Mucosa of rectum (tissue), 2 donors: ENCODE results near the gene VPS18.

ENCODE experiments used
- H3K27ac ChIP-seq, 2 donors: one replicate each; pipeline ENCODE4 v1.7.0; 2013; ENCODE audit warnings: inconsistent platforms in 2 of 2, low read depth in 2 of 2, low read length in 2 of 2
- H3K27me3 ChIP-seq, 2 donors: one replicate each; pipeline ENCODE4 v1.7.0; 2013; ENCODE audit warnings: low read length in 2 of 2; ENCODE audit not compliant: control insufficient read depth in 2 of 2, insufficient read depth in 2 of 2
- H3K36me3 ChIP-seq, 2 donors: one replicate each; pipeline ENCODE4 v1.7.0; 2013; ENCODE audit warnings: low read length in 2 of 2; ENCODE audit not compliant: control insufficient read depth in 2 of 2, insufficient read depth in 2 of 2
- H3K4me1 ChIP-seq, 2 donors: one replicate each; pipeline ENCODE4 v1.7.0; 2013; ENCODE audit warnings: low read length in 2 of 2, mild to moderate bottlenecking in 1 of 2; ENCODE audit not compliant: control insufficient read depth in 2 of 2, insufficient read depth in 2 of 2
- H3K4me3 ChIP-seq, 2 donors: one replicate each; pipeline ENCODE4 v1.7.0; 2013; ENCODE audit warnings: low read length in 2 of 2
- H3K9ac ChIP-seq, 2 donors: one replicate each; pipeline ENCODE4 v1.7.0; 2013; ENCODE audit warnings: low read length in 2 of 2, low read depth in 1 of 2, mild to moderate bottlenecking in 1 of 2
- H3K9me3 ChIP-seq, 2 donors: one replicate each; pipeline ENCODE4 v1.7.0; 2013; ENCODE audit warnings: low read length in 2 of 2; ENCODE audit not compliant: control insufficient read depth in 2 of 2
- donor health status: healthy.
- donor health status: Normal muscosa, but diverticular disease.

Gene VPS18

DNA sequence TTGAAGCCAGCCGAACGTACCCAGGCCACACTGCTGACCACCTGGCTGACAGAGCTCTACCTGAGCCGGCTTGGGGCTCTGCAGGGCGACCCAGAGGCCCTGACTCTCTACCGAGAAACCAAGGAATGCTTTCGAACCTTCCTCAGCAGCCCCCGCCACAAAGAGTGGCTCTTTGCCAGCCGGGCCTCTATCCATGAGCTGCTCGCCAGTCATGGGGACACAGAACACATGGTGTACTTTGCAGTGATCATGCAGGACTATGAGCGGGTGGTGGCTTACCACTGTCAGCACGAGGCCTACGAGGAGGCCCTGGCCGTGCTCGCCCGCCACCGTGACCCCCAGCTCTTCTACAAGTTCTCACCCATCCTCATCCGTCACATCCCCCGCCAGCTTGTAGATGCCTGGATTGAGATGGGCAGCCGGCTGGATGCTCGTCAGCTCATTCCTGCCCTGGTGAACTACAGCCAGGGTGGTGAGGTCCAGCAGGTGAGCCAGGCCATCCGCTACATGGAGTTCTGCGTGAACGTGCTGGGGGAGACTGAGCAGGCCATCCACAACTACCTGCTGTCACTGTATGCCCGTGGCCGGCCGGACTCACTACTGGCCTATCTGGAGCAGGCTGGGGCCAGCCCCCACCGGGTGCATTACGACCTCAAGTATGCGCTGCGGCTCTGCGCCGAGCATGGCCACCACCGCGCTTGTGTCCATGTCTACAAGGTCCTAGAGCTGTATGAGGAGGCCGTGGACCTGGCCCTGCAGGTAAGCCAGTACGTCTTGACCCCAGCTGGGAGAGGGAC, 6.2 kb downstream of the VPS18 start:
- H3K27ac ChIP-seq, result no peak overlapping the region
- H3K4me1 ChIP-seq, result peaks cover 10 to 15% of the 10 kb centered on the region in 2 donors
- peaks cover 42 to 53% of the 10 kb centered on the region in 2 donors for H3K36me3 ChIP-seq
- no peak overlapping the region for H3K4me3 ChIP-seq
- H3K27me3 ChIP-seq, result no peaks in the 10 kb centered on the region
- no peaks in the 10 kb centered on the region for H3K9me3 ChIP-seq
- no peak overlapping the region for H3K9ac ChIP-seq

DNA sequence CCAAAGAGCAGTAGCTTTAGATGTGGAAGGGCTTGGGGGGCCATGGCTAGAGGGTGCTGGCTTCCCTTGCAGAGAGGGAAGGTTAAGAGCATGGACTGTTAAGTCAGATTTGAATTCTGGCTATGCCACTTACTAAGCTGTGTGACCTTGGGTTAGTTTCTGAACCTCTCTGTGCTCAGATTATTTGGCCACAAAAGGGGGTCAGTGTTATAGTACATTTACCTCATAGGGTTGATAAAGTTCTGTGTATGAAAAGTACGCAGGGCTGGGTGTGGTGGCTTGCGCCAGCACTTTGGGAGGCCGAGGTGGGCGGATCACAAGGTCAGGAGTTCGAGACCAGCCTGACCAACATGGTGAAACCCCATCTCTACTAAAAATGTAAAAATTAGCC, 6.8 kb downstream of the VPS18 start:
- no peak overlapping the region for H3K27ac ChIP-seq
- H3K4me1 ChIP-seq, result peaks cover 10 to 14% of the 10 kb centered on the region in 2 donors
- no peak overlapping the region for H3K4me3 ChIP-seq
- H3K36me3 ChIP-seq, result peaks cover 42 to 52% of the 10 kb centered on the region in 2 donors
- no peaks in the 10 kb centered on the region for H3K9me3 ChIP-seq
- no peaks in the 10 kb centered on the region for H3K27me3 ChIP-seq
- H3K9ac ChIP-seq, result no peak overlapping the region

DNA sequence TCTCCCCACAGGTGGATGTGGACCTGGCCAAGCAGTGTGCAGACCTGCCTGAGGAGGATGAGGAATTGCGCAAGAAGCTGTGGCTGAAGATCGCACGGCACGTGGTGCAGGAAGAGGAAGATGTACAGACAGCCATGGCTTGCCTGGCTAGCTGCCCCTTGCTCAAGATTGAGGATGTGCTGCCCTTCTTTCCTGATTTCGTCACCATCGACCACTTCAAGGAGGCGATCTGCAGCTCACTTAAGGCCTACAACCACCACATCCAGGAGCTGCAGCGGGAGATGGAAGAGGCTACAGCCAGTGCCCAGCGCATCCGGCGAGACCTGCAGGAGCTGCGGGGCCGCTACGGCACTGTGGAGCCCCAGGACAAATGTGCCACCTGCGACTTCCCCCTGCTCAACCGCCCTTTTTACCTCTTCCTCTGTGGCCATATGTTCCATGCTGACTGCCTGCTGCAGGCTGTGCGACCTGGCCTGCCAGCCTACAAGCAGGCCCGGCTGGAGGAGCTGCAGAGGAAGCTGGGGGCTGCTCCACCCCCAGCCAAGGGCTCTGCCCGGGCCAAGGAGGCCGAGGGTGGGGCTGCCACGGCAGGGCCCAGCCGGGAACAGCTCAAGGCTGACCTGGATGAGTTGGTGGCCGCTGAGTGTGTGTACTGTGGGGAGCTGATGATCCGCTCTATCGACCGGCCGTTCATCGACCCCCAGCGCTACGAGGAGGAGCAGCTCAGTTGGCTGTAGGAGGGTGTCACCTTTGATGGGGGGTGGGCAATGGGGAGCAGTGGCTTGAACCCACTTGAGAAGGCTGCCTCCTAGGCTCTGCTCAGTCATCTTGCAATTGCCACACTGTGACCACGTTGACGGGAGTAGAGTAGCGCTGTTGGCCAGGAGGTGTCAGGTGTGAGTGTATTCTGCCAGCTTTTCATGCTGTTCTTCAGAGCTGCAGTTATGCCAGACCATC, 8.6 kb downstream of the VPS18 start:
- Histone ChIP-seq H3K36me3 (peaks cover 42 to 43% of the 10 kb centered on the region in 2 donors), H3K27ac (no peak overlapping the region), H3K4me1 (peaks cover 26 to 31% of the 10 kb centered on the region in 2 donors)

DNA sequence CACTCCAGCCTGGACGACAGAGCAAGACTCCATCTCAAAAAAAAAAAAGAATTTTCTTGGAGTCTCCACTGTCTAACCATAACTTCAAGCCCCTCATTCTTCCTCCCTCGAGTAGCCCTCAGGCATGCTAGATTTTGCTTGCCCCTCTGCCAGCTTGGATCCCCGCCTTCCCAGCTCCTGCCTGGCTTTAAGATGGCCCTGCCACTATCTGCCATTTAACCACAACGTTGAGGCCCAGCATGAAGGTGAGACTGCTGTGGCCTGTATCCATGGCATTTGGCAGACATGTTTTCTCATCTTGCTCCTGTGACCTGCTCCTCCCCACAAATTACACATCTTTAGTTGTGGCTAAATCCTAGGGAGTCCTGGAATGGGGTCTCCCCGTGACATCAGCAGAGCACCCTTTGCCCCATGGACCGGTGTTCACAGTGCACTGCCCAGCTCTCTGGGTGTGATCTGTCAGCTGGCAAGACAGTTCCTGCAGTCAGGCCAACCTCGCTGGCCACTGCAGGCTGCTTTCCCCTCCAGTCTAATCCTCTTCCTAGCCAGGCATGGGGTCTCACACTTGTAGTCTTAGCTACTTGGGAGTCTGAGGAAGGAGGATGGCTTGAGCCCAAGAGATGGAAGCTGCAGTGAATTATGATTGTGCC, 10.4 kb downstream of the VPS18 start:
- Histone ChIP-seq H3K9ac (no peak overlapping the region), H3K27me3 (no peaks in the 10 kb centered on the region), H3K9me3 (no peaks in the 10 kb centered on the region), H3K4me1 (peaks cover 36 to 41% of the 10 kb centered on the region in 2 donors), H3K36me3 (peaks cover 30 to 32% of the 10 kb centered on the region in 2 donors), H3K4me3 (no peak overlapping the region), H3K27ac (no peak overlapping the region)

More for the DNA sequence above, 8.6 kb downstream of the VPS18 start:
- H3K9me3 ChIP-seq, result no peaks in the 10 kb centered on the region
- no peaks in the 10 kb centered on the region for H3K27me3 ChIP-seq
- H3K9ac ChIP-seq, result no peak overlapping the region
- no peak overlapping the region for H3K4me3 ChIP-seq

DNA sequence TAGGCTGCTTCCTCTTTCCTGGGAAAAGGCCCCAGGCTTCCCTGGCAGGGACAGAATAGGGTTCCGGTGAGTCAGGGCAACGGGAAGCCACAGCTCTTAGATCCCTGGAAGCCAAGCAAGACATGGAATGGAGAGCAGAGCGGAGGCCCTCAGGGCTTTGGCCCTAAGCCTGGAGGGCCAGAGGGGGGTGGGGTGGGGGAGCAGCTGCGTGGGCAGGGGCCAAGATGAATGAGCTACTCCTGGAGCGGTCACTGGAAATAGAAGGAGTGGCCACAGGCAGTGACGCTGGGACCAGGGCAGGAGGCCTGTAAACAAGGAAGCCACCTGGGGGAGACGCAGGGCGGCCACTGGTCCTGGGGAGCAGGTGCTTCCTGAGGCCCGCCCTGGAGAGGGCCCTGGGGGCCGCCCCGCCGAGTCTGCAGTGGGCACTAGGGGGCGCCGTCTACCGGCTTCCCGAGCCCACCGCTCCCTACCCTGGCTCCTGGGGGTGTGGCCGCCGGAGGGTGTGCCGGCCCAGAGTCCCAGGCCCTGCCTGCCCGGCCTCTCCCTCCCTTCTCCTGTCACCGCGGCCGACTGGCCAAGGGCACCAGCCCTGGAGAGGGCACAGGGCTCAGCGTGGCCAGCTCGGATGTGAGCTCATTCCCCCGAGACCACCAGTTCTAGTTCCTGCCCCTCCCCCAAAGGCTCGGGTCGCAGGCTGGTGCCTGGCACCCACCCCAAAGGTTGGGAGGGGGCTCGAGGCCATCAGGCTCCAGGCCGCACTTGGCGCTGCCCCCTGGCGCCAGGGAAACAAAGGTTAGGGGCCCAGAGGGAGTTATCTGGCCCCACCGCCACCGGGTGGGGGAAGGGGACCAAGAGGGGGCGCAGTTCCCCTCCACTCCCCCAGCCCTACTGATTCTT, 12.1 kb downstream of the VPS18 start:
- Histone ChIP-seq H3K9me3 (no peaks in the 10 kb centered on the region), H3K9ac (peak overlapping the region; percentile 92 to 95), H3K4me3 (peak overlapping the region; percentile 63 to 70), H3K27ac (peak overlapping the region; percentile 97 to 98), H3K36me3 (peaks cover 16 to 18% of the 10 kb centered on the region in 2 donors), H3K27me3 (no peaks in the 10 kb centered on the region), H3K4me1 (peaks cover 40 to 44% of the 10 kb centered on the region in 2 donors)

DNA sequence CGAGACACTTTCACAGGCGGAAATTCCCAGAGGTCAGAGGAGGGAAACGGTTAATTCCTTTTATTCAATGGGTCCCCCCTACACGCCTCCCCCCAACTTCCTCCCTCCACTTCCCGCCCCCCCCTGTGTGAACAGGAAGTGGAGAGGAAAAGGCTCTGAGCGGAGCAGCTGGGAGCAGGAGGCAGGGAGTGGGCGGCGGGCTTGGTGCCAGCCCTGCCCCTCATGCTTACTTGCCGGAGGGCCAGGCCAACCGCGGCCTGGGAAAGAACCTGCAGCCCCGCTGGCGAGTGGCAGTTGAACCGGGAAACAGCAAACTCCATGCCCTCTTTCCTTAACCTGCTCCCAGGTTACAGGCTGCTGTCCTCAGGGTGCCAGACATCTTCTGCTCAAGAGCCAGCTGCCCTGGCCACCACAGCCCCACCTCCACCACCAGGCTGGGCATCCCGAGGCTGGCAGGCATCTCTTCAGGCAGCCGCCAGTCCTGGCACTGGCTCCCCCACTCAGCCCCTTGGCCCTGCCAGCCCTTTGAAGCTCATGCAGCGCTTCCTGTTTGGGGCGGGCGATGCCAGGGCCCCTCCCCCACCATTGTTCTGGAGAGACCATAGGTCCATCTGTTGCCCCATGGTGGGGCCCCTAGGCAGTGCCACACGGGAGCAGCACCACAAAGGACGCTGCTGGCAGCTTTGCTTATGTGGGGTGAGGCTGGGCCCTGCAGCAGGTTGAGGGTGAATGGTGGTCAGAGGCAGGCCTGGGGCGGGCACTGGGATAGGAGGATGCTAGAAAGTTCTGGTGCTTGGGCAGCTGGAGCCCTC, 12.9 kb downstream of the VPS18 start:
- Histone ChIP-seq H3K9me3 (no peaks in the 10 kb centered on the region), H3K9ac (peak overlapping the region; percentile 92 to 95), H3K27me3 (no peaks in the 10 kb centered on the region), H3K4me1 (peaks cover 40 to 44% of the 10 kb centered on the region in 2 donors), H3K4me3 (peak overlapping the region; percentile 63 to 70), H3K36me3 (peaks cover 16 to 18% of the 10 kb centered on the region in 2 donors), H3K27ac (peak overlapping the region; percentile 97 to 98)

DNA sequence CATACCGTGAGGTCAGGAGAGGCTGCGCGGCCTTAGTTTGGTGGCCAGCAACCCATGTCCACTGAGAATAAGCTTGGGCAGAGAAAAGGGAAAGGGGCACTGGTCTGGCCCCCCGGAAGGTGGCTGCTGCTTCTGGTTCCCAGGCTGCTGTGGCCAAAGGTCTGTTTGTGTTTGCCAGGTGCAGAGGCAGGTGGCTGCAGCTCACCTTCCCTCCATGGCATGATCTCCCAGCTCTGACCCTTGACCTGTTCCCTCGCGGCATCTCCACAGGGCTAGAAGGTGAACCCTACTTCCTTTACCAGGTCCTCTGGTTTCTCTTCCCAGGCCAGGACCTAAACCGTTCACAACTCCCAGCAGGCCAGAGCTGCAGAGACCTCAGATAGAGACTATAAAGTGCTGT, 13.8 kb downstream of the VPS18 start:
- Histone ChIP-seq H3K9me3 (no peaks in the 10 kb centered on the region), H3K36me3 (peaks cover 12% of the 10 kb centered on the region in 2 donors), H3K9ac (peak overlapping the region in 1 of 2 donors; percentile 42), H3K27ac (peak overlapping the region; percentile 97 to 98), H3K4me1 (peaks cover 40 to 44% of the 10 kb centered on the region in 2 donors), H3K4me3 (no peak overlapping the region), H3K27me3 (no peaks in the 10 kb centered on the region)

DNA sequence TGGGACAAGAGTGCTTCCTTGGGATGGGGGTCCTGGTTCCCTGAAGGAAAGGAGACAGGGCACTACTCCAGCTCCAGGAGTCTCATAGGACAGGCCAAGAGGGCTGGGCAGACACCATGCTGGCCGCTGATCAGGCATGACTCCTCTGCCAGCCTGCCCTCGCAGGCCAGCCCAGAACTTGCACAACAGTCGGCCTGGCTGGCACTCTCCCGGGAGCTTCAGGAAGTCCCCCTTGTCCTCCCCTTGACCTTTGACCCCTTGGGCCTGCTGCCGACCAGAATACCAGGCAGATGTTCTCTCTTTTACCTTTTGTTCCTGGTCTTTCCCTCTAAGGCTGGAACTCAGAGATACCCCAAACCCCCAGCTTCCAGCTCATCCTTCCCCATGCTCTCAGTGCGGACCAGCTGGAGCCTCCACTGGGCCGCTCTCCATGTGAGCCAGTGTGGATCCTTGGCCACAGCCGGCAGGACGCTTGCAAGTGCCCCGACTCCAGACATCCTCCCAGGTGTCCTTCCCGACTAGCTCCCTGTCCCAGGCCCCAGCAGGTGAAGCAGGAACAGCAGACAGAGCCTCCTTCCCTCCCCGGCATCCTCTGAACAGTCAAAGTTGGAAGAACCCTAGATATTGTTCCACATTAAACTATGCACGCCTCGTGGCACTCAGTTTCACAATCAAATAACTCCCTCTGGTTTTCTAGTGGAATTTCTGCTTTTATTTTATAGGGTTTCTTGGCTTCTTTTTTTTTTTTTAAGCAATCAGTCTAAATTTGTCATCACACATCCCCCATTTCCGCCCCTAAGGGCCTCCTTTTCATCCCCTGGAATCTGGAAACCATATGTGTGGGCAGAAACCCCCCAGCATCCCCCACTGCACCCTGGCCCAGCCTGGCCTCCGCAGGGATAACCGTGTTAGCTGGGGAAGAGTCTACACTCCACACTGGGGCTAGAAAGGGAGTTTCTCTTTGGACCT, 15.7 kb downstream of the VPS18 start:
- no peak overlapping the region for H3K4me3 ChIP-seq
- H3K36me3 ChIP-seq, result peaks cover 0 to under 1% of the 10 kb centered on the region in 2 donors
- H3K27ac ChIP-seq, result no peak overlapping the region
- H3K9me3 ChIP-seq, result no peaks in the 10 kb centered on the region
- no peak overlapping the region for H3K9ac ChIP-seq
- H3K27me3 ChIP-seq, result no peaks in the 10 kb centered on the region
- H3K4me1 ChIP-seq, result peaks cover 34 to 35% of the 10 kb centered on the region in 2 donors
